CD4-positive, alpha-beta T cell treated with Interleukin-17A for 4 hours (primary cell): ENCODE results near the gene TRPC4AP.

Source experiments
- DNase-seq: peaks from one replicate; pipeline ENCODE4 v3.0.0-alpha.2; 2020; ENCODE audit warnings: mixed read lengths

Gene TRPC4AP

DNA sequence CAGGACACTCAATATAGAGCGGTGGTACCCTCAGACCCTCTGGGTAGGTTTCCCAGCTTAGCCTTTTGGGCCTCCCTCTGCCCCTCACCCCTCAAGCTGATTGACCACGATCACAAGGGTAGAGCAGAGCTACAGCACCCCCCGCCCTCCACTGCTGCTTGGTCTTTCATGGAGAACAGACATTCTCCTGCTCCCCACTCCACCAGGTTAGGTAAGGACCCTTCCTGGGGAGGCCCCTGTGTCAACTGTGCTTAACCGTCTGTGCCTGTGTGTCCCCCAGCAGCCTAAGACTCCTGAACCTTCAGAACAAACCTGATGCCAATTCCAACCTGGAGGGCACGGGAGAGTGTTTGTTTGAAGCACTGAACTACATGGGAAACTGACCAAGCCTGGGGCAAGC is 125.2 kb downstream of the TRPC4AP start:
- no peak for DNase-seq

DNA sequence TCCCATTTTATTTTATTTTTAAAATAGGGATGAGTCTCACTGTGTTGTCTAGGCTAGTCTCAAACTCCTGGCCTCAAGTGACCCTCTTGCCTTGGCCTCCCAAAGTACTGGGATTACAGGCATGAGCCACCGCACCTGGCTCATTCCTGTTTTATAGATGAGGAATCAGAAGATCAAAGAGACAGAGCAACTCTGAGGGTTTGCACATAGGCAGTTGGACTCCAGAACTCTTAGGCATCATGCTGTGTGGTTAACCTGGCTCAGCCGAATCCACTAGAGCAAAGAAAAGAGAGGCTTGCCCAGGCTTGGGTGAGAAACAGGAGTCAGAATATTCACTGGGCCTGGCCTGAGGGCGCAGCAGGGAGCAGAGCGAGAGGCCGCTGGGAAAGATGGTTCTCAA is 127.6 kb downstream of the TRPC4AP start:
- no peak for DNase-seq

GRCh38 chr20:34964486-34964885 is 128.1 kb downstream of the TRPC4AP start:
- no peak for DNase-seq

GRCh38 chr20:34956751-34957472 is 135.7 kb downstream of the TRPC4AP start:
- DNase-seq = no peak

- DNase-seq = no peak
These were observed 136.6 kb downstream of the TRPC4AP start for GRCh38 chr20:34956041-34956458.

GRCh38 chr20:34955231-34956040 is 137.2 kb downstream of the TRPC4AP start, which contains the start of the genes GSS and MYH7B:
Gene GSS (minus strand): TSS chr20:34955806. CDS start chr20:34951852, 3,954 bp downstream.
Gene MYH7B (plus strand): TSS chr20:34955868. CDS start chr20:34978006, 22,138 bp downstream.
- peak; percentile 98 for DNase-seq

GRCh38 chr20:34954904-34955230 is 137.7 kb downstream of the TRPC4AP start:
- peak; percentile 7 for DNase-seq

- no peak for DNase-seq
These were observed 138.6 kb downstream of the TRPC4AP start for GRCh38 chr20:34953960-34954359.

DNA sequence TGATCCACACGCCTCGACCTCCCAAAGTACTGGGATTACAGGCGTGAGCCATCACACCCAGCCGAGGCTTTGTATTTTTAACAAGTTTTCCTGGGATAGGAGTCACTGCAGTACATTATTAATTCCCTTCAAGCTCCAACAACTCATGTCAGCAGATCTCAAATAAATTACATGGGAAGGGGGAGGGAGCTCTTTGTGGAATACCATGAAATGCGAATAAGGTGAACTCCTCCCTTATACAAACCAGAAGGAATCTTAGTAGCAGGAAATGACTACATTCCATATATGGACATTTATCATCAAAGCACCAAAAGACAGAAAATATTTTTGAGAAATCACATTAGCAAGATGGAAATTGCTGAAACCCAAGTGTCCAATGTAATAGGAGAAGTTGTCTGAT is 139.9 kb downstream of the TRPC4AP start:
- DNase-seq = no peak
